Left ventricle myocardium inferior (tissue), 1 donor: ENCODE data around the gene ANXA7. TPM values are rescaled to one million over a fixed set of nuclear protein-coding genes. Genes with fewer than 3 reads are reported as not detected.

Experiments used
- DNase-seq: peaks from one replicate; pipeline ENCODE4 v3.0.0-alpha.2; 2020
- H3K27ac ChIP-seq: fragments of 200-600 bp; replicated peaks from 2 replicates; pipeline ENCODE4 v1.8.0; 2021
- H3K27me3 ChIP-seq: fragments of 200-600 bp; 2 replicates; pipeline ENCODE4 v1.8.0; 2021; ENCODE audit warnings: low read depth
- H3K36me3 ChIP-seq: fragments of 200-600 bp; 2 replicates; pipeline ENCODE4 v1.8.0; 2021
- H3K4me1 ChIP-seq: fragments of 200-600 bp; 2 replicates; pipeline ENCODE4 v1.8.0; 2021
- H3K4me3 ChIP-seq: fragments of 200-600 bp; 2 replicates; pipeline ENCODE4 v1.8.0; 2021; ENCODE audit warnings: mild to moderate bottlenecking, moderate library complexity
- H3K9me3 ChIP-seq: fragments of 200-600 bp; replicated peaks from 2 replicates; pipeline ENCODE4 v1.8.0; 2021
- intact Hi-C: fragments of 100-400 bp; cut with micrococcal nuclease; formaldehyde crosslinking; loops from one replicate; pipeline ENCODE4 v1.11.0; 2022
- total RNA-seq: library from RNA; stranded (reverse); fragmentation: NEBNext Ultra II Directional; extraction: Animal tissue kit (Norgen Biotek cat#: 25700); gene quantifications from one replicate; pipeline ENCODE4 v1.2.1, GENCODE V29; 2021
- TF ChIP-seq, protein P1 (sequence below): fragments of 200-600 bp; IDR thresholded peaks from 2 replicates; pipeline ENCODE4 v1.8.0; 2021; ENCODE audit warnings: antibody characterized with exemption, mild to moderate bottlenecking, borderline replicate concordance
- donor health status: DM: no; HTN: yes; CAD: no; lungs with severe emphysema.

Gene ANXA7
- total RNA-seq, 1 donor from 2014 or later: 115 TPM

DNA sequence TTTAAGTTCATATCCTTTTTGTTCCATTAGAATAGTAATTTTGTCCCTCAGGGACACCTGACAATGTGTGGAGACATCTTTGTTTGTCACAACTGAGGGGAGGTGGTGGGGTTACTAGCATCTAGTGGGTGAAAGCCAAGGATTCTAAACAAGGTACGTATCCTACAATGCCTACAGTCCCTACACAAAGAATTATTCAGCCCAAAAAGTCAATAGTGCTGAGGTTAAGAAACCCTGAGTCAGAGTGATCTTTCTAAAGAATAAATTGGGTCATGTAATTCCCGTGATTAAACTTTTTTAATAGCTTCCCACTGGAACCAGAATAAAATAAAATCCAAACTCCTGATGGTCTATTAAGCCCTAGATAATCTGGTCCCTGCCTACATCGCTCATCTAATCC lies 2.7 kb upstream of the ANXA7 start:
- DNase-seq: no peak
- TF ChIP-seq, protein P1, sequence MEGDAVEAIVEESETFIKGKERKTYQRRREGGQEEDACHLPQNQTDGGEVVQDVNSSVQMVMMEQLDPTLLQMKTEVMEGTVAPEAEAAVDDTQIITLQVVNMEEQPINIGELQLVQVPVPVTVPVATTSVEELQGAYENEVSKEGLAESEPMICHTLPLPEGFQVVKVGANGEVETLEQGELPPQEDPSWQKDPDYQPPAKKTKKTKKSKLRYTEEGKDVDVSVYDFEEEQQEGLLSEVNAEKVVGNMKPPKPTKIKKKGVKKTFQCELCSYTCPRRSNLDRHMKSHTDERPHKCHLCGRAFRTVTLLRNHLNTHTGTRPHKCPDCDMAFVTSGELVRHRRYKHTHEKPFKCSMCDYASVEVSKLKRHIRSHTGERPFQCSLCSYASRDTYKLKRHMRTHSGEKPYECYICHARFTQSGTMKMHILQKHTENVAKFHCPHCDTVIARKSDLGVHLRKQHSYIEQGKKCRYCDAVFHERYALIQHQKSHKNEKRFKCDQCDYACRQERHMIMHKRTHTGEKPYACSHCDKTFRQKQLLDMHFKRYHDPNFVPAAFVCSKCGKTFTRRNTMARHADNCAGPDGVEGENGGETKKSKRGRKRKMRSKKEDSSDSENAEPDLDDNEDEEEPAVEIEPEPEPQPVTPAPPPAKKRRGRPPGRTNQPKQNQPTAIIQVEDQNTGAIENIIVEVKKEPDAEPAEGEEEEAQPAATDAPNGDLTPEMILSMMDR: no peak
- Histone ChIP-seq H3K4me3 (no peak overlapping the region), H3K9me3 (no peaks in the 10 kb centered on the region), H3K27ac (no peak overlapping the region), H3K36me3 (no peaks in the 10 kb centered on the region), H3K4me1 (peaks cover 32% of the 10 kb centered on the region), H3K27me3 (no peaks in the 10 kb centered on the region)
- intact Hi-C loops: no loop called here

DNA sequence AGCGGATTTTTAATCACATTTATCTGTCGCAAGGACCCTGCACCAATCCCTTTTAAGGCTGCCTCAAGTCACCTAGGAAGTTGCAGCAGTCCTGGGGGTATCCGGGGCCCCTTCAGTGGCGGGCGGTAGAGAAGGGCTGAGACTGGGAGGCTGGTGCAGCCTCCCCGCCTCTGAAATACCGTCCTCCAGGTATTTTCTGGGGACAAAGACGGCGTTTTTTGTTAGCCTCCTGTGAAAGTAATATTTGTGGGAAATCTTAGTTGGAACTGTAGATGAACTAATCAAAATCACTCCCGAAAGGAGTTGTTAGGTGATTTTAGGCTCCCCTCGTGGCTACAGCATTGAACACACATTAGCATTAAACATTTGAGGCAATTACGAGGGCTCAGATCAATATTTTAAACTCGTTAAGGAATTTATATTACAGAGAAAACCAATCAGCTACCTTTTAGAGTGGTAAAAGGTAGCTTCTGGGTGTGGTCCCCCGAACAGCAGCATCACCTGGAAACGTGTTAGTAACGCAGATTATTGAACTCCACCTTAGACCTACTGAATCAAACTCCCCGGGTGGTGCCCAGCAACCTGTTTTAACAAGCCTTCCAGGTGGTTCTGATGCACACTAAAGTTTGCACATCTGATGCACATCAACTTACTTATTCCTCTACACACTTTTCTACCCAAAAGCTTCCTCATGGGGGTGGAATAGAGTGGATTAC lies 530 bp upstream of the ANXA7 start:
- Histone ChIP-seq H3K27me3 (no peaks in the 10 kb centered on the region), H3K9me3 (no peaks in the 10 kb centered on the region), H3K36me3 (no peaks in the 10 kb centered on the region), H3K4me3 (peak overlapping the region; percentile 93), H3K4me1 (peaks cover 44% of the 10 kb centered on the region), H3K27ac (peak overlapping the region; percentile 95)
- intact Hi-C loops: no loop called here
- TF ChIP-seq, protein P1: no peak
- no peak for DNase-seq

DNA sequence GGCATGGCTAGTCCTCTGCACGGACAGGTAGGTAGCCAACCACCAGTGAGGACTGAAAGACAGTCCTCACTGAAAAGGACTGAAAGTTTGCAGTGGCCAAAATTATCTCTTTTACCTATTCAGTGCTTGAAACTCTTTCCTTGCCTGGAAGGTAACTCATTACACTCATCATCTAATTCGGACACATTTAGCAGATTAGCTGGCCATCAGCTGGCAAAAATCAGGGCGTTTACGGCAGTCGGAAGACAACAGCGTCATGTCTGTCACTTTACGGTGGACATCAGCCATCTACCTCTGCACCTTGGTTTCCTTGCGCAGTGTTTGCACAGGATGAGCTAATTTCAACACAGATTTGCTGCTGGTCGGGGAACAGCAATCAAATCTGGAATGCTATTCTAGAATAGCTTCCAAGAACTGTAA lies 740 bp downstream of the ANXA7 start:
- peak overlapping the region; percentile 93 for H3K4me3 ChIP-seq
- intact Hi-C loops: no loop called here
- H3K27me3 ChIP-seq: no peaks in the 10 kb centered on the region
- H3K4me1 ChIP-seq: peaks cover 57% of the 10 kb centered on the region
- H3K27ac ChIP-seq: peak overlapping the region; percentile 95
- no peaks in the 10 kb centered on the region for H3K36me3 ChIP-seq
- DNase-seq: no peak
- H3K9me3 ChIP-seq: no peaks in the 10 kb centered on the region
- TF ChIP-seq, protein P1: no peak

DNA sequence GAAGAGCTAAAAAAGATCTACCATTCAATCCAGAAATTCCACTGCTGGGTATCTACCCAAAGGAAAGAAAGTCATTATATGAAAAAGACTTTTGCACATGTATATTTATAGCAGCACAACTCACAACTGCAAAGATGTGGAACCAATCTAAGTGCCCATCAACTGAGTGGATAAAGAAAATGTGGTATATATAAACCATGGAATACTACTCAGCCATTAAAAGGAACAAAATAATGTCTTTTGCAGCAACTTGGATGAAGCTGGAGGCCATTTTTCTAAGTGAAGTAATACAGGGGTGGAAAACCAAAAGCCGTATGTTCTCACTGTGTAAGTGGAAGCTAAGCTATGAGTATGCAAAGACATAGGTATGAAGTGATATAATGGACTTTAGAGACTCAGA lies 3.0 kb downstream of the ANXA7 start:
- H3K4me1 ChIP-seq: peaks cover 78% of the 10 kb centered on the region
- H3K27ac ChIP-seq: no peak overlapping the region
- TF ChIP-seq, protein P1: no peak
- H3K4me3 ChIP-seq: no peak overlapping the region
- H3K36me3 ChIP-seq: peaks cover 3% of the 10 kb centered on the region
- H3K27me3 ChIP-seq: no peaks in the 10 kb centered on the region
- H3K9me3 ChIP-seq: no peaks in the 10 kb centered on the region
- no peak for DNase-seq
- intact Hi-C loops: no loop called here

DNA sequence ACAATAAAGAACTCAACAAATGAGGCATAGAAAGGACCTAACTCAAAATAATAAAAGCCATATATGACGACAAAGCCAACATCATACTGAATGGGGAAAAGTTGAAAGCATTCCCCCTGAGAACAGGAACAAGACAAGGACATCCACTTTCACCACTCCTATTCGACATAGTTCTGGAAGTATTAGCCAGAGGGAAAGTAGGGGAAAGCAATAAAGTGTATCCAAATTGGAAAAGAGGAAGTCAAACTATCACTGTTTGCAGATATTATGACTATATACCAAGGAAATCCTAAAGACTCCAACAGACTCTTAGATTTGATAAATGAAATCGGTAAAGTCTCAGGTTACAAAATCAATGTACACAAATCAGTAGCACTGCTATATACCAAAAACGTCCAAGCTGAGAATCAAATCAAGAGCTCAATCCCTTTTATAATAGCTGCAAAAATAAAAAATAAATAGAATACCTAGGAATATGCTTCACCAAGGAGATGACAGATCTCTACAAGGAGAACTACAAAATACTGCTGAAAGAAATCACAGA lies 4.8 kb downstream of the ANXA7 start:
- H3K9me3 ChIP-seq: no peaks in the 10 kb centered on the region
- intact Hi-C loops: no loop called here
- H3K27me3 ChIP-seq: no peaks in the 10 kb centered on the region
- H3K36me3 ChIP-seq: peaks cover 3% of the 10 kb centered on the region
- H3K4me3 ChIP-seq: no peak overlapping the region
- H3K27ac ChIP-seq: no peak overlapping the region
- no peak for DNase-seq
- TF ChIP-seq, protein P1: no peak
- peaks cover 83% of the 10 kb centered on the region for H3K4me1 ChIP-seq
